WI38 (cell line): ENCODE results near the gene ADGRF4.

Experiments used
- H3K4me3 ChIP-seq: 2 replicates; pipeline ENCODE4 v1.5.1; 2011; ENCODE audit warnings: low read depth, mild to moderate bottlenecking, control low read depth, low read length
- TF ChIP-seq, protein P1 (sequence below): IDR thresholded peaks from 2 replicates; pipeline ENCODE4 v1.5.1; 2012; ENCODE audit warnings: low read depth, mild to moderate bottlenecking, control low read depth, low read length

Gene ADGRF4, protein sequence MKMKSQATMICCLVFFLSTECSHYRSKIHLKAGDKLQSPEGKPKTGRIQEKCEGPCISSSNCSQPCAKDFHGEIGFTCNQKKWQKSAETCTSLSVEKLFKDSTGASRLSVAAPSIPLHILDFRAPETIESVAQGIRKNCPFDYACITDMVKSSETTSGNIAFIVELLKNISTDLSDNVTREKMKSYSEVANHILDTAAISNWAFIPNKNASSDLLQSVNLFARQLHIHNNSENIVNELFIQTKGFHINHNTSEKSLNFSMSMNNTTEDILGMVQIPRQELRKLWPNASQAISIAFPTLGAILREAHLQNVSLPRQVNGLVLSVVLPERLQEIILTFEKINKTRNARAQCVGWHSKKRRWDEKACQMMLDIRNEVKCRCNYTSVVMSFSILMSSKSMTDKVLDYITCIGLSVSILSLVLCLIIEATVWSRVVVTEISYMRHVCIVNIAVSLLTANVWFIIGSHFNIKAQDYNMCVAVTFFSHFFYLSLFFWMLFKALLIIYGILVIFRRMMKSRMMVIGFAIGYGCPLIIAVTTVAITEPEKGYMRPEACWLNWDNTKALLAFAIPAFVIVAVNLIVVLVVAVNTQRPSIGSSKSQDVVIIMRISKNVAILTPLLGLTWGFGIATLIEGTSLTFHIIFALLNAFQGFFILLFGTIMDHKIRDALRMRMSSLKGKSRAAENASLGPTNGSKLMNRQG

DNA sequence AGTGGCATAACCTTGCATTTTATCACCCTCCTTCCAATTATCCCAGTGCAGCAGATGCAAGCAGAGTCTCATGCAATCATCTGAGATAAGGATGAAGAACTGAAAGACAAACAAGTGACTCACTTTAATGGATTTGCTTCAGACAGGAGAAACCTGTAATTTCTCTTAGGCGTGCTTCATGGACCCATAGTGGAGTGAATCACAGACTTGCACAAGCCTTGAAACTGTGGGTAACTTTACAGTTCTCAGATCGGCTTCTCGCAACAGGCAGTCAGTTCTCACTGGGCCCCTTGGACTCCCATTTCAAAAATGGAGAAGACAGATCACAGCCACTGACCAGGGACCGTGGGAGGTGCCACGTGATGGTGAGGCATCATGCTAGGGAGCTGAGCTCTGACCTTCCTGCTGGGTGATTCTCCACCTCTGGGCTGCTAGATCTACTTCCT, at the start of gene ADGRF4:
Gene ADGRF4 (plus strand): TSS at position 239 of the 446 bp plus-strand sequence. CDS start 8,666 bp downstream, outside the sequence.
- H3K4me3 ChIP-seq: no peak within 1 kb of the TSS
- TF ChIP-seq, protein P1, sequence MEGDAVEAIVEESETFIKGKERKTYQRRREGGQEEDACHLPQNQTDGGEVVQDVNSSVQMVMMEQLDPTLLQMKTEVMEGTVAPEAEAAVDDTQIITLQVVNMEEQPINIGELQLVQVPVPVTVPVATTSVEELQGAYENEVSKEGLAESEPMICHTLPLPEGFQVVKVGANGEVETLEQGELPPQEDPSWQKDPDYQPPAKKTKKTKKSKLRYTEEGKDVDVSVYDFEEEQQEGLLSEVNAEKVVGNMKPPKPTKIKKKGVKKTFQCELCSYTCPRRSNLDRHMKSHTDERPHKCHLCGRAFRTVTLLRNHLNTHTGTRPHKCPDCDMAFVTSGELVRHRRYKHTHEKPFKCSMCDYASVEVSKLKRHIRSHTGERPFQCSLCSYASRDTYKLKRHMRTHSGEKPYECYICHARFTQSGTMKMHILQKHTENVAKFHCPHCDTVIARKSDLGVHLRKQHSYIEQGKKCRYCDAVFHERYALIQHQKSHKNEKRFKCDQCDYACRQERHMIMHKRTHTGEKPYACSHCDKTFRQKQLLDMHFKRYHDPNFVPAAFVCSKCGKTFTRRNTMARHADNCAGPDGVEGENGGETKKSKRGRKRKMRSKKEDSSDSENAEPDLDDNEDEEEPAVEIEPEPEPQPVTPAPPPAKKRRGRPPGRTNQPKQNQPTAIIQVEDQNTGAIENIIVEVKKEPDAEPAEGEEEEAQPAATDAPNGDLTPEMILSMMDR: no peak

DNA sequence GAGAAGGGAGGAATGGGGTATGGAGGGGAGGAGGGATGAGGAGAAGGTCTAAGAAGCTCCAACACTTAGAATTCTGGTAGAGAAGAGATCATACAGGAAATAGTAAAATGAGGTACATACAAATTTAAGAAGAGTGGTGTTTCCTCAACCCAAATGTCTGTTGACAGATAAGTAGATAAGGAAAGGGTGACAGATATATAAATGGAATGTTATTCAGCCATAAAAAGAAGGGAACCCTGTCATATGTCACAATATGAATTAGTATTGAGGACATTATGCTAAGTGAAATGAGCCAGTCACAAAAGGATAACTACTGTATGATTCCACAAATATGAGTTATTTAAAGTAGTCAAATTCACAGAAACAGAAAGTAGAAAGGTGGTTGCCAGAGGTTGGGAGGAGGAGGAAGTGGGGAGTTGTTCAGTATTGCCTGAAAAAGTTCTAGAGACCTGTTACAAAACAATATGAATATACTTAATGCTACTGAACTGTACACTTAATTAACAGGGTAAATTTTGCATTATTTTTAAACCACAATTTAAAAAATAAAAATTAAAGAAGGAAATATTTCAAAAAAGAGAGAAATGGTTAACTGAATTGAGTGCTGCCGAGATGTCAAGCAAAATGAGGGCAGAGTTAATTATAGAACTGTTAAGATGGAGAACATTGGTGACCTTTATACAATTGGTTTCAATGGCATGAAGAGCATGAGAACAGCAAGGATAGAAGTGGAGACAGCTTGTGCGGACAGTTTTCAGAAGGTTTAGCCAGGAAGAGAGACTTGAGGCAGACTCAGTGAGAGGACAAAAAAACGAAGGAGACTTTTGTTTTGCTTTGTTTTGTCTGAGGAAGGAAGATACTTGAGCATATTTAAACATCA, 47.6 kb upstream of the ADGRF4 start:
- TF ChIP-seq, protein P1: no peak
- no peak overlapping the region for H3K4me3 ChIP-seq

DNA sequence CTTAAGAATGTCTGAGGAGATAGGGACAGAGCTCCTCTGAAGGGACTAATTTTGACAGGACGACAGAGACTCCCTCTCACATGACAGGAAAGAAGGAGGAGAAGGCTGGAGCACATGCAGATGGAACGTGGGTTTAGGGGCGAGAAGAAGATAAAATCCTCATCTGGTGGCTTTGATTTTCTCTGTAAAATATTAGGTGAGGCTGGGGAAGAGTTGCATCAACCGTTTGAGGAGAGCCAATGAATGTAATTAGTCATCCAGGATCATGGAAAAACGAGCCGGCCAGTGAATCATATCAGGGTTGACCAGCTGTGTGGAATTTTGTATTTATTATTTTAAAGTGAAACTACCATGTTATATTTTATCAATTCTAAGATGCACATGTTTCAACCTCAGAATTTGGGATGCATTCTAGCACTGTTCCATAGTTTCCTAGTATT, 46.9 kb upstream of the ADGRF4 start:
- H3K4me3 ChIP-seq: no peak overlapping the region
- TF ChIP-seq, protein P1: no peak

DNA sequence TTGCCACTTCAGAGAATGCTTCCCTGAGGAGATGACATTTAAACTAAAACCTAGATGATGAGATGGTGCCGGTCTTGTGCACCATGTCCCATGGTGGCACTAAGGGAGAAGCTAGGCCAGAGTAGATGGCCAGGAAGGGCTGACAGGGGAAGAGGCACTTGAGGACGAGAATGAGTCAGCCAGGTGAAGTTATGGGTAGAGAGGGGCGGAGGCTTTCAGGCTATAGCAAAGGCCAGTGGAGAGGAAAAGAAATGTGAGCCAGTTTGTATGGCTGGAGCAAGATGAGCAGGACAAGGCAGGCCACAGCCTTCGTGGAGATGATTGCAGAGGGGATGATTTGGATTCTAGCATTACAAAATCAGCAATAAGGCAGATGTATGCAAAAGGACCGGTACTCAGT, 44.7 kb upstream of the ADGRF4 start:
- H3K4me3 ChIP-seq: no peak overlapping the region
- TF ChIP-seq, protein P1: no peak

DNA sequence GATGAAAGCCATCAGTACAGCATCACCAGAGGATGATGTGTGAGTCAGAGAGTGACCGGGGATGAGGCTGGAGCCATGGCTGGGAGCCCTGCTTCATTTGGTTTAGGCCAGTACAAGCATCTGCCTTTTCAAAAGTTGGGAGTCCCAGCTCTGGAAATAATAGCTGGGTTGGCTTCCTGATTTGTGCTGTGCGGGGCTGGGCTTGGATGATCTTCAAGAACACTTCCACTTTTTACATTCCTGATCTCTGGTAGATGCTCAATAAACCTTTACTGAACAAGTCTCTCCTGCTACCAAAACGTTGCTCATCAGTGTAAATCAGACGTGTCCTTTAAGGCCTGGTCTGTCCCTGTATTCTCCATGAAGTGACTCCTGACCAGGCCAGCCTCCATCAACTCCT, 44.1 kb upstream of the ADGRF4 start:
- TF ChIP-seq, protein P1: no peak
- no peak overlapping the region for H3K4me3 ChIP-seq

DNA sequence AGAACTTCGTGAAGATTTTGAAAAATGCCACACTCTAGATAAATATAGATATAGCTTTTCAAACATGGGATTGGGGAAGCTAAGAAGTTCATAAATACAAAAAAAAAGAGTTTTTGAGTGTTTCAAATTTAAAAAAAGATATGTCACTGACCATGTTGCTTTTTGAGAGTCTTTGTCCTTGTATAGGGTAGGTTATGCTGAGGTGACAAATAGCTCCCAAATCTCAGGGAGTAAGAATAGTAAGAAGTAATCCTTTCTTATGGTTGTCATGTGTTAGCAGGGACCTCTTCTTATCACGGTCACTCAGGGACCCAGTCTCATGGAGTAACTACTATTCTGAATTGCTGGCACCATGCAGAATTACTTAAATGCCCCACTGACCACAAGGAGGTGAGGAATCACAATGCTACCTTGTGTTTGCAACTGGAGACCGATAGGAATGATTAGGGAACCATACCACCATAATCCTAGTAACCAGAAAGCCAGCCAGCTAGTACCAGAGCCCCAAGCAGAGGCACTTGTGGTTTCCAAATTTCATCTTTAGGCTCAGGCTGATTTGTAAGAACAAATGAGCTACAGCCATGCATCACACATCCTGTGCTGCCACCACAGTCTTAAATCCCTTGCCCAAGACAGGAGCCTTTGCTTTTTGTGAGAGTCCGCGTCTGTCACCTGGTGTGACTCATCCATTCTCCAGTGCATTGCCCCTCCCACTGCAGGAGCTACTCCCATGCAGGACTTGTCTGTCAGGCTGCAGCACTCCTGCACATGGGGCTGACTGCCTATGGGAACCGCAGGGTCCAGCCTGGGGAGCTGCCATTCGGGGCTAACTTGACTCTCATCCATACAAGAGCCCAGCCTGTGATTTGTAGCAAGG, 42.4 kb upstream of the ADGRF4 start:
- TF ChIP-seq, protein P1: no peak
- H3K4me3 ChIP-seq: no peak overlapping the region
